NCI-H2107 (cell line): ENCODE measurements around the gene PHF2.
"Not testable (repeated sequence)": the region's sequence is repeated elsewhere in the genome, so short reads cannot be mapped to it uniquely, and the experiment has no call there.

Source experiments
- DNase-seq: peaks from one replicate; lab custom pipeline; 2025; lab: John Stamatoyannopoulos, UW

The PHF2 gene

DNA sequence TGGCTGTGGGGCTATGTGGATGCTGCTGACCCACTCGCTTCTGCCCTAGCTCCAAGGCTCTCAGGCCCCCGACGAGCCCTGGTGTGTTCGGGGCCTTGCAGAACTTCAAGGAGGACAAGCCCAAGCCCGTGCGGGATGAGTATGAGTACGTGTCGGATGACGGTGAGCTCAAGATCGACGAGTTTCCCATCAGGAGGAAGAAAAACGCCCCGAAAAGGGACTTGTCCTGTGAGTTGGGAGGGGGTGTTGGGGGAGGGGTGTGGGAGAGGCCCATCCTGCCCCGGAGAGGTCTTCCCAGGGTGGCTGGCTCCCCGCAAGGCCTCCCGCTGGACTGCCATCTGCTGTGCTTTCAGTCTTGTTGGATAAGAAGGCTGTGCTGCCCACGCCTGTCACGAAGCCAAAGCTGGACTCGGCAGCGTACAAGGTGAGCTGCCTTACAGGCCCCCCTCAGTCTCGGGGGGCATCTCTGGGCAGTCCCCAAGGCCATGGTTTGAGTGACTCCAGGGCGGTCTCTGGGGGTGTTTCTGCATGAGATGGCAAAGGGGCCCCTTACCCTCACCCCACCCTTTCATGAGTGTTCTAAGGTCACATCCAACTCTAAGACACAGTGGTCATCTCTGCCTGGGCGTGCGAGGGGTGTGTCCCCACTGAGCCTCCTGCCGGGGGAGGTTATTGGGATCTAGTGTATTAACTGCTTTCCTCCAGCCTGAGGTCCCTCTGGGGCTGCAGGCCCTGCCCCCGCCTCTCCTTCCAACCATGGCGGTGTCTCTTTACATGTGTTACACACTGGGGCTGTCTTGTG lies 89.5 kb downstream of the PHF2 start:
- no peak for DNase-seq

DNA sequence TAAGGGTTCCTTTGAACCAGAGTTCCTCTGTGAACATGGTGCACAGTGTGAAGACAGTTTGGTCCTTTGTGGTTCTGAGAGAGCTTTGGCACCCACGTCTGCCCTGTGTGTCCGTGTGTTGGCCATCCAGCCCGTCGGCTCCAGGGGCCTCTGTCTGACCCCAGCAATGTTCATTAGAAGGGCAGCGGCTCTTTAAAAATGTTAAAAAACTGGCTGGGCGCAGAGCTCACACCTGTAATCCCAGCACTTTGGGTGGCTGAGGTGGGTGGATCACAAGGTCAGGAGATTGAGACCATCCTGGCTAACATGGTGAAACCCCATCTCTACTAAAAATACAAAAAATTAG lies 90.0 kb downstream of the PHF2 start:
- not testable (repeated sequence) for DNase-seq

DNA sequence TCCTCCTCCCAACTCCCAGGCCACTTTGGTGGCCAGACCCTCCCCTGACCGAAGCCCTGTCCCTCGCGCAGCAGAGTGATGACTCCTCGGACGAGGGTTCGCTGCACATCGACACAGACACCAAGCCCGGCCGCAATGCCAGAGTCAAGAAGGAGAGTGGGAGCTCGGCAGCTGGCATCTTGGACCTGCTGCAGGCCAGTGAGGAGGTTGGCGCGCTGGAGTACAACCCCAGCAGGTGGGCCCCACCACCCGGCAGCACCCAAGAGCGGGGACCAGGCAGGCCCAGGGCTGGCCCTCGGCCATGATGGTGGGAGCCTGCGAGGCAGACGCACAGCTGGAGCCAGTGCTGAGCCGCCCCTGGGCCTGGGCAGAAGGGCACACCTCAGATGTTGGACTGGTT lies 90.6 kb downstream of the PHF2 start:
- DNase-seq: no peak

DNA sequence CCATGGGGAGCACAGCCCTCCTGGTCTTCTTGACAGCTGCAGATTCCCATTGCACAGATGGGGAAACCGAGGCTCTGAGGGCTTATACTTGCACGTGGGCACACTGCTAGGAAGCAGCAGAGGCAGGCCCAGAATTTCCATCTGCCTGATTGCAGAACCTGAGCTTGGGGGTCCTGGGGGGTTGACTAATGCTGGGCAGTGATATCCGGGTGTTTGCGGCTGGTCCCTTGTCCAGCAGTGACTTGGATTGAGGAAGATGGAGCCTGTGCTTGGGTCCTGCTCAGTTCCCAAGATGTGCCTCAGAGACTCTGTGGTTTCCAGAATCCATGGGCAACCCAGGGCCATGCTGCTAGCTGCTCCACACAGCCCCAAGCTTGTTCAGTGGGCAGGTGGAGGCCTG lies 91.2 kb downstream of the PHF2 start:
- DNase-seq: no peak

DNA sequence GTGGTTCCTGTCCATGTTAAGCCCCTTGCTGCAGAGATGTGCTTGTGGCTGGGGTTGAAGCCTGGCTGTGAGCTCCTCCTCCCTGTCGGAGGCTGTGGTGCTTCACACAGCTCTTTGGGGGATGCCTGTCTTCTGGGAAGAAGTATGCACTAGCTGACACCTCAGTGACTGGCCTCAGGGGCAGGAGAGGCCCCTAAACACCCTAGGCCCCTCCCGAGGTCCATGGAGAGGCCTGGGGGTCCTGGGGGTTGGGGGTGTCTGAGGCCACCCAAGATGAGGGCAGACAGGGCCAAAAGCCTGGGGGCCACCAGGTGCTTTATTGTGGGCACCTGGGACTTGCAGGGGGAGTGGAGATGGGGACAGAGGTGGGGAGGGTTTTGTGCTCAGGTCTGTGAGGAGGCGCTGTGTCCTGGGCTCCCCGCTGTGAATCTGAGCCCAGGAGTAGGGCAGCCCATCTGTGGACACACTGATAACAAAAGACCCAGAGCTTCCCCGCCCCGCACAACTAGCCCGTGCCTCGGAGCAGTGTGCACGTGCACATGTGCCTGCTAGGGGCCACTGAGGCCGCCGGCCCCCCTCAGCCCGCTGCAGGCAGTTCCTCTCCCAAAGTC lies 92.0 kb downstream of the PHF2 start:
- no peak for DNase-seq

DNA sequence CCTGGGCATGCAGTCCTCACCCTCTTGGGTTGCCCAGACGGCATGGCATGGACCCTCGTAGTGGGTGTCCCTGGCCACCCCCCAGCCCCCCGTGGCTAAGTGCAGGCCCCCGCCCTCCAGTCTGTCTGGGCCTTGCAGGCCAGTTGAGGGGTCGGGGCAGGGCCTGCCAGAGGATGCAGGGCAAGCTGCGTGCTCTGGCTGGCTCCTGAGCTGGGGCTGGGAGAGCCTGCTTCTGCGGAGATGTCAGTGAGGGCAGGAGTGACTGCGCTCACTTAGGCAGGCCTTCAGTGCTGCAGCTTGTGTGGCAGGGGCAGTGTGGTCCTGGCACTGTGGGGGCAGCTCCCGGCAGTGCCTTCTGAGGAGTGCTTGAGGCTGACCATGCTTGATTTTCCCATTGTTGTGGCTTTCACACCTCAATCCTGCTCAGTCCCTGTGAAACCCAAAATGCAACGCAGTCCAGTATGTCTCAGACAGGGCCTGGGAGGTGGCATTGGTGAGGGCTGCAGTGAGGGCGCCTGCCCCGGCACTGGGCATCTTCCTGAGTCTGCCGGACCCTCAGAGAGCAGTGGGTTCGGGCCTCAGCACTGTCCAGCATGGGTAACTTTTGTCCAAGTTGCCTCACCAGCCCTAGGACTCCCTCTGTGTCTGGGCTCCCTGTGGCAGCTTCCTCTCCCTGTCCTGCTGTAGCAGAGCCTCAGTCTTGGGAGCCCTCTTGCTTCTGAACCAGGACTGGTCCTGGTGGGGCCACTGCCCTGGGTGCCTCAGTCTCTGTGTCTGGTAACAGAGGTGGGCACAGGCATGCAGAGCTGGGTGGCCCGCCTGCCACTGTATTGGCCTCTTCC lies 93.0 kb downstream of the PHF2 start:
- no peak for DNase-seq

DNA sequence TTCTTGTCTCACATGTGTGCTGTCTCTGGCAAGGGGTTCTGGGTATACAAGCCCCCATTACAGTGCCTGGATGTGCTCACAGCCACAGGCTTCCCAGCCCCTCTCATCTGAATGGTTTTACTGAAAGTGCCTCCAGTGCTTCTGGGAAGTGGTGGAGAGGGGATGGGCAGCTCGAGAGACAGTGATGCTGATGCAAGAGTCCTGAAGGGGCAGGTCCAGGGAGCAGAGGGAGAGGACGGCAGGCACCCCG lies 93.5 kb downstream of the PHF2 start:
- no peak for DNase-seq

DNA sequence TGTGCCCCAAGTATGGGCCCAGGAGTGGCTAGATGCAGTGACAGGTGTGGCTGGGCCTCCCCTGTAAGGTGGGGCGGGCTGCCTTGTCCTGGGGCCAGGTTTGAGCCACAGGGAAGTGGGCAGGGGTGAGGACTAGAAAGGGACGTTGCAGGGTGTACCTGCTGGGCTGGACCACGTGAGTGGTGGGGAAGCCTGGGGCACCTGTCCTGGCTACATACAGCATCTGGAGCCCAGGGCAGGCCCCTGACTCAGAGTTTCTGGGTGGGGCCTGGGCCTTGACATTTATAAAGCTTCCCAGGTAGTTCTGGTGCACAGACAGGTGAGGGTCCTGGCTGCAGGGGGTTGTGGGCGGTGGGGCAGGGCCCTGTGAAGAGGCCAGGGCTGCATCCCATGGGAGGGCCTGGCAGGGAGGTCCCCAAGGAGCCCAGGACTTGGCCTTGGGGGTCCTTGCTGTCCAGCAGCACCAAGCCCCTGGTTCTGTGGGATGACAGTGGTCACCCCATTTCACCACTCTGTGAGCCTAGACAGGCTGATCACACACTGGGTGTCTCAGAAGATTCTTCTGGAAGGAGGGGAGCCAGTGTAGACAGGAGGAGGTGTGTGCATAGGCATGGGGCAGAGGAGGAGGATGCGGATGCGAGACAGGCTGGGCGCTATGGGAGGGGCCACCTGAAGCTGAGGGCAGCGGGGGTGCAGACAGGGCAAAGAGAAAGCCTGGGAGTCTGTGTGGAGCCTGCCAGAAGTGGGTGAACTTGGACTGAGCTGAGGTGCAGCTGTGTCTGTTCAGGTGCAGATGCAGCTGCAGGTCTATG lies 94.0 kb downstream of the PHF2 start:
- DNase-seq: no peak

DNA sequence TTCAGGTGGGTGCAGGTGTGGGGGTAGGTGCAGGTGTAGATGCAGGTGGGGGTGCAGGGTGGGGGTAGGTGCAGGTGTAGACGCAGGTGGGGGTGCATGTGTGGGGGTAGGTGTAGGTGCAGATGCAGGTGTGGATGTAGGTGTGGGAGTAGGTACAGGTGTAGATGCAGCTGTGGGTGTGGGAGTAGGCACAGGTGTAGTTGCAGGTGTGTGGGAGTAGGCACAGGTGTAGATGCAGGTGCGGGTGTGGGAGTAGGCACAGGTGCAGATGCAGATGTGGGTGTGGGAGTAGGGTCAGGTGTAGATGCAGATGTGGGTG lies 94.6 kb downstream of the PHF2 start:
- DNase-seq: no peak

DNA sequence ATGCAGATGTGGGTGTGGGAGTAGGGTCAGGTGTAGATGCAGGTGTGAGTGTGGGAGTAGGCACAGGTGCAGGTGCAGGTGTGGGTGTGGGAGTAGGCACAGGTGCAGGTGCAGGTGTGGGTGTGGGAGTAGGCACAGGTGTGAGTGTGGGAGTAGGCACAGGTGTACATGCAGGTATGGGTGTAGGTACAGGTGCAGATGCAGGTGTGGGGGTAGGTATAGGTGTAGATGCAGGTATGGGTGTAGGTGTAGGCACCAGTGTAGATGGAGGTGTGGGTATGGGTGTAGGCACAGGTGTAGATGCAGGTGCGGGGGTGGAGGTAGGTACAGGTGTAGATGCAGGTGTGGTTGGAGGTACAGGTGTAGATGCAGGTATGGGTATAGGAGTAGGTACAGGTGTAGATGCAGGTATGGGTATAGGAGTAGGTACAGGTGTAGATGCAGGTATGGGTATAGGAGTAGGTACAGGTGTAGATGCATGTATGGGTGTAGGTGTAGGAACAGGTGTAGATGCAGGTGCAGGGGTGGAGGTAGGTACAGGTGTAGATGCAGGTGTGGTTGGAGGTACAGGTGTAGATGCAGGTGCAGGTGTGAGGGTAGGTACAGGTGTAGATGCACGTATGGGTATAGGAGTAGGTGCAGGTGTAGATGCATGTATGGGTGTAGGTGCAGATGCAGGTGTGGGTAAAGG lies 96.1 kb downstream of the PHF2 start:
- DNase-seq: not testable (repeated sequence)

DNA sequence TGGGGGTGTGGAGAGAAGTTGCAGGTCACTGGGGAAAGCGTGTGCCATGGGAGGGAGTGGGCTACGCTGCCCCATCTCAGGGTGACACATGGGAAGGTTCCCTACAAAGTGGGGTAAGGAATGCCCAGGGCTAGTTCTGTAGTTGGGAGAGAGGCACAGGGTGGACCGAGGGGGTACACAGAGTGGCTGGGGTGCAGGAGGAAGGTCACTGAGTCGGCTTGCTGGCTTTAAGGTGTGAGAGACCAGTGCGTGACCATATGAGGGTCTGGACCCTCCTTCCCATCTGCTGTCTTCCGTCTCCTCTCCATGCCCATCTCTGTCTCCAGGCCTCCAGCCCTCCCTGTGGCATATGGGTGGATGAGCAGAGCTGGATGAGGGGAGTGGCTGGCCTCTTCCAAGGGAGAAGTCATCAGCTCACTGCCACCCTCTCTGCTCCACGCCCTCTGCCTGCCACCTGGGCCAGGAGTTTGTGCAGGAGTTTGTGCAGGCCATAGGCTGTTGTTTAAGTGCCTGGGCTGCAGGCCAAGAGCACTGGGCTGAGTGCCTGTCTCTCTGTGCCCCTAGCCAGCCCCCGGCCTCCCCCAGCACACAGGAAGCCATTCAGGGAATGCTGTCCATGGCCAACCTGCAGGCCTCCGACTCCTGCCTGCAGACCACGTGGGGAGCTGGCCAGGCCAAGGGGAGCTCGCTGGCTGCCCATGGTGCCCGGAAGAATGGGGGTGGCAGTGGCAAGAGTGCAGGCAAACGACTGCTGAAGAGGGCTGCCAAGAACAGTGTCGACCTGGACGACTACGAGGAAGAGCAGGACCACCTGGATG lies 96.8 kb downstream of the PHF2 start:
- DNase-seq: no peak

DNA sequence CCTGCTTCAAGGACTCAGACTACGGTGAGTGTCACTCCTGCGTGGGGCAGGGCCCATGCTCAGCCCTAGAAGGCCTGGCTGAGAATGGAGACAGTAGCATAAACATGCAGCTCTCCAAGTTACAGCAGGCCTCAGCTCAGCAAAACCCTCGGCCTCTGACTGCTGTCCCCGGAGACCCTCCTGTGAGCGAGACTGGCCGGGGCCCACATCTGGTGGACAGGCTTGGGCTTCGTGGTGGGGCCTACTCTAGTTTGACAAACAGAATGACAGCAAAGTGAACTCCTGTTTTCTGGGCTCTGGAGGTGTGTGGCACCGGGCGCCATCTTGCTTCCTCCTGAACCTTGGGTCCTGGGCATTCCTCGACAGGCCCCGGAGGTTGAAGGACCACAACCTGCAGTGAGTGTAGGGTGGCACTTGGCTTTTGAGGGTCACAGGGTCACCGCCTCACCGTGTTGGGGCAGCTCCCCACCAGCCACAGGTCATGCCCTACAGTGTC lies 97.5 kb downstream of the PHF2 start:
- DNase-seq: no peak

DNA sequence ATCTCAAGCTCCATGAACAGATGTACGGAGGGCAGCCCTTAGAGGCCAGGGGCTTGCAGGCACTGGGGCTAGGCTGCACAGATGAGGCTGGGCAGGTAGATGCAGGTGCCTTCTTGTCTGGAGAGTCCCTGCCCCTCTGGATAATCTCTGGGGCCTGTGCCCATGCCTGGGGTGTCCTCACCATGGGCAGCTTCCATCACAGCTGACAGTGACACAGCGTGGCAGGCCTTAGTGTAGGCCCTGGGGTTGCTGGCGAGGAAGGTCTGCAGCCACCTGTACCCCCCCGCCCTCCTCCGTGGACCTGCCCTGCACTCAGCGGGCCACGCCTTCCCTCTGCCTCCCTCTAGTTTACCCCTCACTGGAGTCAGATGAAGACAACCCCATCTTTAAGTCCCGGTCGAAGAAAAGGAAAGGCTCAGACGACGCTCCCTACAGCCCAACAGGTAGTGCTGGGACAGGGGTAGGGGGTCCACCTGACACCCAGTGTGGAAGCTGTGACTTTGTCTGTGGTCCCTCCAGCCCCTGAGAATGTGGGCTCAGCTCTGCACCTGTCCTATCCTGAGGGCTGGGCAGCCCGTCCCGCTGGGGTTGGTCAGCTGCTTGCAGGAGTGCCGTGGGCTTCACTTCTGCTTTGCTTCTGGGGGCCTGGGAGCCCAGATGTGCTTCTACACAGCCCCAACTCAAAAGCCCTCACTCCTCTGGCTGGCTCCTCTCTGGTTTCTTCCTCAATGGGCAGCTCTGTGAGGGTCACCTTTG lies 98.4 kb downstream of the PHF2 start:
- no peak for DNase-seq

DNA sequence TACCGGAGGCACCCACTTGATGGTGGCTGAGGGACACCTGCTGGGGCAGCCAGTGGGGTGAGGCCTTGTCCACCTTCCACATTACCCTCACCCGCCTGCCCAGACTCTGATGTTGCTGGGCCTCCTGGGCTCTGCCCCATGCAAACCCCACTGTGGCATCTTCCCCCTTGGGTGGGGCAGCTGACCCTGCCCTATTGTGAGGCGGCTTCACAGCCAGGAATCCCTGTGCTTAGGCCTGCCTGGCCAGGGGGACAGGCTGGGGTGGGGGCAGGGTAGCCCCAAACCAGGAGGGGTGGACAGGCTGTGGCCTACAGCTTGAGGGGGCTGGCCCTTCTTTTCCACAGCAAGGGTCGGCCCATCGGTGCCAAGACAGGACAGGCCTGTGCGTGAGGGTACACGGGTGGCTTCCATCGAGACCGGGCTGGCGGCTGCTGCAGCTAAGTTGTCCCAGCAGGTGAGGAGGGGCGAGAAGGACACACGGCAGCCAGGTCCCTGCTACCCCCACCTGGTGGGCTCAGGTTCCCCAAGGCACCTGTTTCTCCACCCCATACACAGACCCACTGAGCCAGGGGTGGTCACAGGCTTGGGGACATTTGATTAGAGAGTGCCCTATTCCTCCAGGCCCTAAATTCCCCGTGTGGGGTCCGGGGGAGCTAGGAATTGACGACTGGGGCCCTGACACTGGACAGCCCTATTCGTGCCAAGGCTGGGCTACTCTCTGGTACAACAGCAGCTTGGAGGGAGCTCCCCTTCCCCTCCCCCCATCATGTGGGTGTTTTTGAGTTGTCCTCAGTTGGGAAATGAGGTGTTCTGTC lies 99.2 kb downstream of the PHF2 start:
- DNase-seq: no peak

DNA sequence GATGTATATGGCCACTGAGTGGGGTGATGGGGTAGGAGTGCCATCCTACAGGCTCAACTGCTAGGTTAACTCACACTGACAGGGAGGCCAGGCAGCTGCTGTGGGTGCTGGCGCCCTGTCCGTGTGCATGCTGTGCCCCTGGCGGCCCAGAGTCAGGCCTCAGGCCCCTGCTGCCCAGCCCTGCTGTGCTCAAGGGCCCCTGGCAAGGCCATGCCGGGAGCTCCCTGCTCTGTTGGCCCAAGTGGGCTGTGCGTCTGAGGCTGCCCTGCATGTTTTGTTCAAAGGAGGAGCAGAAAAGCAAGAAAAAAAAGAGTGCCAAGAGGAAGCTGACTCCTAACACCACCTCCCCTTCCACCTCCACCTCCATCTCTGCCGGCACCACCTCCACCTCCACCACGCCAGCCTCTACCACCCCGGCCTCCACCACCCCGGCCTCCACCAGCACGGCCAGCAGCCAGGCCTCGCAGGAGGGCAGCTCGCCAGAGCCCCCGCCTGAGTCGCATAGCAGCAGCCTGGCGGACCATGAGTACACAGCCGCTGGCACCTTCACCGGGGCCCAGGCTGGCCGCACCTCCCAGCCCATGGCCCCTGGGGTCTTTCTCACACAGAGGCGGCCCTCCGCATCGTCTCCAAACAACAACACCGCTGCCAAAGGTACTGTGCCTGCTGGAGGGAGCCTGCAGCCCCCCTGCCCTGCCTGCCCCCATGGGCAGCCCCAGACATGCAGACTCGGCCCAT lies 100.1 kb downstream of the PHF2 start:
- DNase-seq: no peak

DNA sequence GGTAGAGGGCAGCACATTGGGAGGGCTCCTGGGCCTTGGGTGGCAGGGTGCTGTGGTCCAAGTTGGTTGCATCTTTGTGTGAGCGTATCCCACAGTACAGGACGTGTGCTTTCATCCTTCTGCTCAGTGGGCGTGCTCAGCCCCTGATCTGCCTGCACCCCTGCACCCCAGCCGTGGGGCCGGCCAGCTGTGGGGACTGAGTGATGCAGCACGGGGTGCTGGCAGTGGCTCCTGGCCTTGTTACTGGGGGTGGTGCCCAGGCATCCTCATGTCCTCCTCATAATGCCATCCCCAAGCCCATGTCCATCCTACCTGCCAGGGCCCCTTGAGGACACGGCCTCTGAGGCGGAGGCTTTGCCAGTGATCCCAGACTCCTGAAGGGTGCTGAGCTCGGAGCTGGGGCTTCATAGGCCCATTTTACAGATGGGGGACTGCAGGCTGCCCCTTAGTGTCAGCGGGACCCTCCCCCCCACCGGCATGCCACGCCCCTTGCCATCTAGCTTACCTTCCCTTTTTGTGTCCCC lies 100.7 kb downstream of the PHF2 start:
- DNase-seq: no peak

DNA sequence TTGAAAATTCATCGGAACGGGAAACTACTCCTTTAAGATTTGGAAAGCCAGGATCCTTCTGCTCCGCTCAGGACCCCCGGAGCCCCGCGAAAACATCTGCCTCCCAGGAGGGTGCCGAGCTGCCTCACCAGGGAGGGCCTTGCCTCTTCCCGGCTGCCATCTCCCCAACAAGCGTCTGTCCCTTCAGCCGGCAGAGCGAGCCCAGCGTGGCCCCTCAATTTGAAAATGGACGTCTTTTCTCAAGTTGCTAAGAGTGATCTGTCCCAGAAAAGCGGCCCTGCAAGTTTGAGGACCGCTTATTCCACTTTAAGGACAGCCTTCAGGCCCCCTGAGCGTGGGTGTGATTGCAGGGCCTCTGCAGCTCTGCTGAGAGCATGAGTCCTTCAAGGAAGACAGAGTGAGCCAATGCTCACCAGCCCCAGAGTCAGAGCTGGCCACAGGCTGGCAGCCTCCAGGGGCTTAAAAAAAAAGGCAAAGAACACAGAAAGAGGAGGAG lies 101.3 kb downstream of the PHF2 start:
- DNase-seq: no peak
